ENCODE data around the gene LCTL.
A peak's percentile ranks its signal among the peaks of the same experiment; 100 is the strongest.
"Not testable (repeated sequence)": the region's sequence is repeated elsewhere in the genome, so short reads cannot be mapped to it uniquely, and the experiment has no call there.

Gene LCTL

GRCh38 chr15:66591322-66591862 is 25.6 kb upstream of the LCTL start:
- DNase-seq (ENCODE audit: low spot score) = no peak

DNA sequence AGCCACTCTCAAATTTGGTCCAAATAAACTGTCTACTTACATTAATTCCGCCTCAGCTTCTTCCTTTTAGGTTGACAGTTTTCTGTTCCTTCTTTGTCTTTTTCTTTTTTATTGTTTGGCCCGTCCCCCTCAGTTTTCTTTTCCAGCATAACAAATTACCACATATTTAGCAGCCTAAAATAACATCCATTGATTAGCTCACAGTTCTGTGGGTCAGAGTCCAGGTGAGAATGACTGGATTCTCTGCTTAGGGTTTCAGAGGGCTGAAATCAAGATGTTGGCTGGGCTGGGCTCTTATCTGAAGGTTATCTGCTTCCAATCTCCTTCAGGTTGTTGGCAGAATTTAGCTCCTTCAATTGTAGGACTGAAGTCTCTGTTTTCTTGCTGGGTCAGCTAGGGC is 24.6 kb upstream of the LCTL start:
- no peak for DNase-seq (ENCODE audit: low spot score)

DNA sequence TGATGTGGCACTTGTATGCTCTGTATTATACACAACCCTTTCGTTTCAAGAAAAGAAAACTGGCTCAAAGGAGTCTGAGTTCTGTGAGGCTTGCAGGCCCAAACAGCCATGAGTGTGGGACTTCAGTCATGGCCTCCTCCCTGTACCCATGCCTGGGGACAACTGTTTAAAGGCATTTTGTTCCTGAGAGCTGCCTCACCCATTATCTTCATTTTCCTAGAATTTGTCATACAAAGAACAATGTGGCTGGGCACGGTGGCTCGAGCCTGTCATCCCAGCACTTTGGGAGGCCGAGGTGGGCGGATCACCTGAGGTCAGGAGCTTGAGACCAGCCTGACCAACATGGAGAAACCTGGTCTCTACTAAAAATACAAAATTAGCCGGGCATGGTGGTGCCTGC is 23.6 kb upstream of the LCTL start:
- DNase-seq (ENCODE audit: low spot score) = not testable (repeated sequence)

DNA sequence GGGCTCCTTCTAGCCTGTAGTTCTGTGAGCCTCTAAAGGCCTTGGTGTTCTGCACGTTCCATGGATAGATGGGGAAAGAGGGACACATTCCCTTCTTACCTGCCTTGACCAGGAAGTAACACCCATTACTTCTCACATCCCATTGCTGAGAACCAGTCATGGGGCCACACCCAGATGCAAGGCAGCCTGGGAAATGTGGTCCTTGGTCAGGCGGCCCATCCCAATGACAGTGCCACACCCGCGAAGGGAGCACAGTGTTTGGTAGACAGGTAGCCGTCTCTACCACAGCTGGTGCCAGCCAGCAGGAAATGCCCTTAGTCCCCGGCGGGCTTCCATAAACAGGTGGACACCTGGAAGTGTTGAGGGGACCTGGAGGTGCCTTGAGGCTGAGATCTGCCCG is 23.2 kb upstream of the LCTL start:
- no peak for DNase-seq (ENCODE audit: low spot score)

GRCh38 chr15:66588537-66588936 is 22.7 kb upstream of the LCTL start:
- DNase-seq (ENCODE audit: low spot score) = no peak

DNA sequence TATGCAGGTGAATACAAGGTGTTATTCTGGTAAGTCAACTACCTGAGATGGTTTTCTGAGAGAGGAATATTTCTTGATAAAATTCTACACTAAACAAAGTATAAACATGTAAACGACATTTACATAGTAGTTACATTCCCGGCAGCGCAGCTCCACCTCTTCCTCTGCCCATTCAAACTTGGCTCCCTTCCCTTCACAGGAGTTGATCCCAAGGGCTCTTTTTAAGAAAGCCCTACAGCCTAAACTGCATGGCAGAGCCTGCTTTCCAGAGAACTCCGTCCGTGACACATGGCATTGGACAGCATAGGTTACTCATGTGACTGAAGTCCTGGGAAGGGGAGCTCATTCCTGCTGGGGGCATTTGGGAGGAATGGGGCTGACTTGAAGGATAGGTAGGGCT is 22.0 kb upstream of the LCTL start:
- no peak for DNase-seq (ENCODE audit: low spot score)

DNA sequence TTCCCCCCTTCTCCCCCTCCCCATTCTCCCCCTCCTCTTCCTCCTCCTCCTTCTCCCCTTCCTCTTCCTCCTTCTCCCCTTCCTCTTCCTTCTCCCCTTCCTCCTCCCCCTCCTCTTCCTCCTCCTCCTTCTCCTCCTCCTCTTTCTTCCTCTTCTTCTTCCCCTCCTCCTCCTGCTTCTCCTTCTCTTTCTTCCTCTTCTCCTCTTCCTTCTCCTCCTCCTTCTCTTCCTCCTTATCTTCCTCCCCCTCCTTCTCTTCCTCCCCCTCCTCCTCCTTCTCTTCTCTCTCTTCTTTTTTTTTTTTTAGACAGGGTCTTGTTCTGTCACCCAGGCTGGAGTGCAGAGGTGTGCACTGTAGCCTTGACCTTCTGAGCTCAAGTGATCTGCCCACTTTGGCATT is 21.2 kb upstream of the LCTL start:
- no peak for DNase-seq (ENCODE audit: low spot score)

- no peak for DNase-seq (ENCODE audit: low spot score)
These were observed 20.6 kb upstream of the LCTL start for GRCh38 chr15:66586155-66586976.

DNA sequence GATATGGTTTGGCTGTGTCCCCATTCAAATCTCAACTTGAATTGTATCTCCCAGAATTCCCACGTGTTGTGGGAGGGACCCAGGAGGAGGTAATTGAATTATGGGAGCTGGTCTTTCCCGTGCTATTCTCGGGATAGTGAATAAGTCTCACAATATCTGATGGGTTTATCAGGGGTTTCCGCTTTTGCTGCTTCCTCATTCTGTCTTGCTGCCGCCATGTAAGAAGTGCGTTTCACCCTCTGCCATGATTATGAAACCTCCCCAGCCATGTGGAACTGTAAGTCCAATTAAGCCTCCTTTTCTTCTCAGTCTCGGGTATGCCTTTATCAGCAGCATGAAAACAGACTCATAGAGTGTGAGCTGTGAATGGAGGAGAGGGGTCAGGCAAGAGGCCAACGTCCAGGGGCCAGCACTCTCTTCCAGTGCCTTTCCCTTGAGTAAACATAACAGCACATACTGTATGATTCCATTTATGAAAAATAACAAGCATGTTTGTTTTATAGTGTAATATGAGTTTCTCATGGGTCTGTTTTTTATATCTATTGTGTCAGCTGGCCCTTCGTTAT is 16.3 kb upstream of the LCTL start:
- DNase-seq (ENCODE audit: low spot score) = no peak

GRCh38 chr15:66580643-66581042 is 14.8 kb upstream of the LCTL start:
- DNase-seq (ENCODE audit: low spot score) = no peak

- no peak for DNase-seq (ENCODE audit: low spot score)
These were observed 12.6 kb upstream of the LCTL start for GRCh38 chr15:66578286-66578875.

DNA sequence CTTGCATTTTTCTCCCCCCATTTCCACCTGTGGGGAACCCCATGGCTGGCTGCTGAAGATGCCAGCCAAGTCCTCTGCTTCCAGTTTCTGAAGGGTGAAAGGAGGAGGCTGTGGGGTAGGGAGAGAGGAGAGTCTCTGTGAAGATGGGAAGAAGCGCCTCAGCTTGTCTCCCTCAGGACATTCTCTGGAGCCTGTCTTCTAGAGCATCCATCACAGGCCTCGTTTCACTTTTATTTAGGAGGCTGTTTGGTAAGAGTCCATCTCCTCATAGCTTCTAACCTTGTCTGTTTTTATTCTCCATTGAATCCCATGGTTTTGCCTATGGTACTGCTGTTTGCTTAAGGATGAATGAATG is 8.8 kb upstream of the LCTL start:
- DNase-seq (ENCODE audit: low spot score) = no peak

DNA sequence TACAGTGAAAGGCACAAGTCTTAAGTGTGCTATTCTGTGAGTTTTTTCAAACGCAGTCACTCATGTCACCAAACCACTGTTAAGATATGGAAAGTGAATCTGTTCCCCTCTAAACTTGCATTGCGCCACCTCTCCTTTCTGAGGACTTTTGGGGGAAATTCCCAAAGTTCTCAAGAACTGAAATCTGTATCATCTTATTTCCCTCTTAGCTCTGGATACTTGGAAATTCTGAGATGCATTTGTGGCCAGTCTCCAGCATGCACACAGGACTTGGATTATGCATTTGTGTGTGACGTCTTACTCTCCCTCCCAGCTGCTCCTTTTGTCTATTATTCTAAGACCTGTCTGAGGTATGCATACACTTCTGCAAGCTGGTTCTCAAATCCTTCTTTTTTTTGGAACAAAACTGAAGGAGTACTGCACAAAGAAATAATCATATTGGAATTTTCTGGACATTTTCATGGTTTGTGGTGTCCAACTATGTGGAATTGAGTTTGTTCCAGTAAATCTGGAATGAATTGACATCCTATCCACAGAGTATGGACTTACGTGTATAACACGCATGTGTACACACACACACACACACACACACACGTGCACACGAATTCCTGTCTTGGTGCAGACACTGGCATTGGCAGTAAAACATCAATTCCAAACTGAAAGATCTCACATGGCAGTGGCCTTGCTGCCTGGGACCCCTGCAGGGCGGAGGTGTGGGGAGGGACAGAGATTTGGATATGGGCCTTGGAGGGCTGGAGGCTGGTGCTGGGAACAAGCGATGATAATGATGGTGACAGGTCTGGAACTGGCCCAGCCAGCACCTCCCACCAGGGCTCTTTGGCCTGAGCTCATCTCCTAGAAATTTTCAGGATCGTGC is 8.2 kb upstream of the LCTL start:
- no peak for DNase-seq (ENCODE audit: low spot score)

DNA sequence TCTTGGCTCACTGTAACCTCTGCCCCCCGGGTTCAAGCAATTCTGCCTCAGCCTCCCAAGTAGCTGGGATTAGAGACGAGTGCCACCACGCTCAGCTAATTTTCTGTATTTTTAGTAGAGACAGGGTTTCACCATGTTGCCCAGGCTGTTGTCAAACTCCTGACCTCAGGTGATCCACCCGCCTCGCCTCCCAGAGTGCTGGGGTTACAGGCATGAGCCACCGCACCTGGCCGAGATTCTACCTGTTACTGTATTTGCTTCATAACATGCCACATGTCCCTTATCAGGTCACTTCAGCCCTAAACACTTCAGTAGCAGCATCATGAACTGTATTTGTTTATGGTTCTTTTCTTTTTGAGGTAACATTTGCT is 7.5 kb upstream of the LCTL start:
- no peak for DNase-seq (ENCODE audit: low spot score)

DNA sequence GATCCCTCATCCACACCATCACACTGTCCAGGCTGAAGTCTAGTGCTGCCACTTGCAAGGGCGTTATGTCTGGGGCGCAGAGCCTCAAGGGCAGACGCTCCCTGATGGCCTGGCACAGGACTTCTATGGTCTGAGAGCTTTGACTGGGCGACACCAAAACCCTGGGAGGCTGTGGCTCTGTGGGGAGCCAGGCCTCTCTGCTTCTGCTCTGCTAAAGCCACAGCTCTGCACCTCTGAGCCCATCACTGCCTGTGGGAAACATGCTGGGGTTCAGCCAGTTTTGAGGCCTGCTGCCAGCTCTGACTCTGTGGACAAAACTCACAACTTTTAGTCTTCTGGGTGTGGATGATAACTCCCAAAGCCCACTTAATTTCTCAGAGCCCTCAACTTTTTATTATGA is 6.3 kb upstream of the LCTL start:
- DNase-seq (ENCODE audit: low spot score) = no peak

- no peak for DNase-seq (ENCODE audit: low spot score)
These were observed 5.2 kb upstream of the LCTL start for GRCh38 chr15:66570842-66571478.

DNA sequence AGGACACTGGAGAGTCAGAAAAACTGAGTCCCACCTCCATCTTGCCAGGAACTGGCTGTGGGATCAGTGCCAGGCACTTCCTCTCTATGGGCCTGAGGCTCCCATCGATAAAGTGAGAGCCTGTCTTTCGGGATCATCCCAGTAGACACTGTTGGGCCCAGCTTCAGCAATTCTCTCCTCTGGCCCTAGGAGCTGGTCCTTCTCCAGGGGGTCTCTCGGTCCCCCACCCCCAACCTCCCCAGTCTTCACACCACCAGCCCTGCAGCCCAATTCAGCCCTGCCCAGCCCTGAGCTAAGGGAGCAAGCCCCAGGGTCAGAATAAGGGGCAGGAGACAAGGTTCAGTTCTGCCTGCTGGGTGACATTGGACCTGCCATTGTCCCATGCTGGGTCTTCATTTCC is 4.5 kb upstream of the LCTL start:
- no peak for DNase-seq (ENCODE audit: low spot score)

- no peak for DNase-seq (ENCODE audit: low spot score)
These were observed 3.8 kb upstream of the LCTL start for GRCh38 chr15:66569461-66570137.

- DNase-seq (ENCODE audit: low spot score) = no peak
These were observed 2.1 kb upstream of the LCTL start for GRCh38 chr15:66567897-66568296.

GRCh38 chr15:66566963-66567531 is 1.2 kb upstream of the LCTL start:
- DNase-seq (ENCODE audit: low spot score) = peak; percentile 47

- DNase-seq (ENCODE audit: low spot score) = no peak
These were observed 607 bp downstream of the LCTL start for GRCh38 chr15:66565141-66565641.

All from globus pallidus (tissue), 1 donor.